Measurements from ENCODE around the gene ME3. TPM values are rescaled to one million over a fixed set of nuclear protein-coding genes. Genes with fewer than 3 reads are reported as not detected.
"Not testable (repeated sequence)": the region's sequence is repeated elsewhere in the genome, so short reads cannot be mapped to it uniquely, and the experiment has no call there.

Gene ME3
- total RNA-seq, 1 experiment from 2014 or later: 22.1 TPM

- no peak for DNase-seq (ENCODE audit: low read depth)
Observed at GRCh38 chr11:86663761-86664160, 8.7 kb downstream of the ME3 start.

GRCh38 chr11:86663291-86663690, 9.1 kb downstream of the ME3 start:
- DNase-seq (ENCODE audit: low read depth): no peak

- DNase-seq (ENCODE audit: low read depth): no peak
Observed at GRCh38 chr11:86660736-86661135, 11.7 kb downstream of the ME3 start.

GRCh38 chr11:86660088-86660487, 12.3 kb downstream of the ME3 start:
- peak; percentile 71 for DNase-seq (ENCODE audit: low read depth)

GRCh38 chr11:86658534-86658933, 13.9 kb downstream of the ME3 start:
- no peak for DNase-seq (ENCODE audit: low read depth)

- DNase-seq (ENCODE audit: low read depth): not testable (repeated sequence)
Observed at GRCh38 chr11:86645212-86645611, 27.2 kb downstream of the ME3 start.

- peak; percentile 65 for DNase-seq (ENCODE audit: low read depth)
Observed at GRCh38 chr11:86644291-86644690, 28.1 kb downstream of the ME3 start.

- no peak for DNase-seq (ENCODE audit: low read depth)
Observed at GRCh38 chr11:86641537-86642261, 30.7 kb downstream of the ME3 start.

GRCh38 chr11:86639137-86639536, 33.3 kb downstream of the ME3 start:
- no peak for DNase-seq (ENCODE audit: low read depth)

GRCh38 chr11:86638673-86639072, 33.7 kb downstream of the ME3 start:
- DNase-seq (ENCODE audit: low read depth): no peak

- peak; percentile 75 for DNase-seq (ENCODE audit: low read depth)
Observed at GRCh38 chr11:86637988-86638387, 34.4 kb downstream of the ME3 start.

- DNase-seq (ENCODE audit: low read depth): no peak
Observed at GRCh38 chr11:86636275-86636674, 36.1 kb downstream of the ME3 start.

- DNase-seq (ENCODE audit: low read depth): peak; percentile 99
Observed at GRCh38 chr11:86632499-86633269, 39.7 kb downstream of the ME3 start.

- DNase-seq (ENCODE audit: low read depth): no peak
Observed at GRCh38 chr11:86630229-86630981, 42.0 kb downstream of the ME3 start.

GRCh38 chr11:86629045-86629706, 43.2 kb downstream of the ME3 start:
- peak; percentile 74 for DNase-seq (ENCODE audit: low read depth)

GRCh38 chr11:86627776-86628455, 44.5 kb downstream of the ME3 start:
- DNase-seq (ENCODE audit: low read depth): no peak

GRCh38 chr11:86625981-86626380, 46.4 kb downstream of the ME3 start:
- no peak for DNase-seq (ENCODE audit: low read depth)

- no peak for DNase-seq (ENCODE audit: low read depth)
Observed at GRCh38 chr11:86625544-86625943, 46.9 kb downstream of the ME3 start.

- DNase-seq (ENCODE audit: low read depth): no peak
Observed at GRCh38 chr11:86624366-86624765, 48.0 kb downstream of the ME3 start.

- DNase-seq (ENCODE audit: low read depth): no peak
Observed at GRCh38 chr11:86623736-86624135, 48.7 kb downstream of the ME3 start.

GRCh38 chr11:86623041-86623621, 49.3 kb downstream of the ME3 start:
- DNase-seq (ENCODE audit: low read depth): no peak

All from LHCN-M2 (cell line).